AG09319 (cell line): ENCODE results near the gene UBXN2A.

Experiments
- DNase-seq: peaks from one replicate; pipeline ENCODE4 v3.0.0-alpha.2; 2010; ENCODE audit warnings: low read depth; ENCODE audit errors: extremely low read depth
- TF ChIP-seq, protein P1 (sequence below): IDR thresholded peaks from 2 replicates; pipeline ENCODE4 v1.5.1; 2011; ENCODE audit warnings: low read depth, mild to moderate bottlenecking, inconsistent platforms, low read length, moderate library complexity

The UBXN2A gene

DNA sequence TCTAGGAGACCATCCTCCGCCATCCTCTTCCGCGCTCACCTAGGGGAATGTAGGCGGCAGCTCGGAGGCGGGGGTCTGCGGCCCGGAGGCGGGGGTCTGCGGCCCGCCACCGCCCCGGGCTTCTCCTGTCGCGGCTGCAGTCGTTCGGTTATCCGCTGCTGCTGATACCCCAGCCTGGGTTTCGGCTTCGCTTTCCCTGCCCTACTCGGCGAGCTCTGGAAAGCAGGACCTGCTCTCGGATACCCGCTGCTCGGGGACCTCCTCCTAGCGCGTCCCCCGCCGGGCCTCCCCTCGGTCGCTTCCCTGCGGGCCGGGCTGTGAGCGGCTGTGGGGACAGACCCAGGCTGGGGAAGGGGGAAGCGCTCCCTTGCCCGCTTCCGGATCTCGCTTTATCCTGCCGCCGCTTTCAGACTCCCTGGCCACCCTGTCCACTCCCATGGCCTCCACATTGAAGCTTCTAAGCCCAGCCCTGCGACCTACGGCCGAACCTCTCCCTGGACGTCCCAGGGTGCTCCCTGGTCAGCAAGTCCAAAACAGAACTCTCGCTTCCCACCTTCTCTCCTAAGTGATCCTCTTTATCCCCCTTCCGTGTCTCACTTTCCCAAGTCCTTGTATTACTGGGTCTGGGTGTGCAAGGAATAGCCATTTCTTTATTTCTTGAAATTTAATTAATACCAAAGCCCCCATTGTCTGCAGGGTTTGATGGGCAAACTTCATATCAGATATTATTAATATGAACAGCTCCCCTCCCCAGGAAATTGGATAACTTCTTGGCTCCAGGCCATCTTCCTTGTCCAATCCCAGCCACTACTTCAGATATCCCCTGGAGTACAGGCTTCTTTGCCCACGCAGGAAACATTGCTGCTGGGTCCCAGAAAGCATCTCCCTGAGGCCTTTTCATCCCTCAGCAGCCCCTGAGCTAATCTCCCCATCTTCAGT, 110.0 kb downstream of the UBXN2A start:
- DNase-seq = no peak
- TF ChIP-seq, protein P1, sequence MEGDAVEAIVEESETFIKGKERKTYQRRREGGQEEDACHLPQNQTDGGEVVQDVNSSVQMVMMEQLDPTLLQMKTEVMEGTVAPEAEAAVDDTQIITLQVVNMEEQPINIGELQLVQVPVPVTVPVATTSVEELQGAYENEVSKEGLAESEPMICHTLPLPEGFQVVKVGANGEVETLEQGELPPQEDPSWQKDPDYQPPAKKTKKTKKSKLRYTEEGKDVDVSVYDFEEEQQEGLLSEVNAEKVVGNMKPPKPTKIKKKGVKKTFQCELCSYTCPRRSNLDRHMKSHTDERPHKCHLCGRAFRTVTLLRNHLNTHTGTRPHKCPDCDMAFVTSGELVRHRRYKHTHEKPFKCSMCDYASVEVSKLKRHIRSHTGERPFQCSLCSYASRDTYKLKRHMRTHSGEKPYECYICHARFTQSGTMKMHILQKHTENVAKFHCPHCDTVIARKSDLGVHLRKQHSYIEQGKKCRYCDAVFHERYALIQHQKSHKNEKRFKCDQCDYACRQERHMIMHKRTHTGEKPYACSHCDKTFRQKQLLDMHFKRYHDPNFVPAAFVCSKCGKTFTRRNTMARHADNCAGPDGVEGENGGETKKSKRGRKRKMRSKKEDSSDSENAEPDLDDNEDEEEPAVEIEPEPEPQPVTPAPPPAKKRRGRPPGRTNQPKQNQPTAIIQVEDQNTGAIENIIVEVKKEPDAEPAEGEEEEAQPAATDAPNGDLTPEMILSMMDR = no peak

DNA sequence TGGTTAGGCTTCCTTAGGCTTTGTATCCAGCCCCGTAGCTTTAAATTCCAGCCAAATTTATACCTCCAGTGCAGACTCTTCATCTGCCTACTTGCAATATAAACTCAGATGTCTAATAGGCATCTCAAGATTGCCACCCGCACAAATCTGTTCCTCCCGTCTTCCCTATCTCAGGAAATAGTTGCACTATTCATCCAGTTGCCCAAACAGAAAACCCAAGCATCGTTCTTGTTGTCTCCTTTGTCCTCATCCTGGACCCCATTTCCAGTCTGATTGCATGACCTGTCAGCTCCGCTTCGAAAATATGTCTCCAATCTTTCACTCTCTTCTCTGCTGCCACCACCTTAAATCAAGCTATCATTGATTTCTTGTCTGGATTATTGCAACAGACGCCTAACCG, 111.6 kb downstream of the UBXN2A start:
- no peak for DNase-seq

DNA sequence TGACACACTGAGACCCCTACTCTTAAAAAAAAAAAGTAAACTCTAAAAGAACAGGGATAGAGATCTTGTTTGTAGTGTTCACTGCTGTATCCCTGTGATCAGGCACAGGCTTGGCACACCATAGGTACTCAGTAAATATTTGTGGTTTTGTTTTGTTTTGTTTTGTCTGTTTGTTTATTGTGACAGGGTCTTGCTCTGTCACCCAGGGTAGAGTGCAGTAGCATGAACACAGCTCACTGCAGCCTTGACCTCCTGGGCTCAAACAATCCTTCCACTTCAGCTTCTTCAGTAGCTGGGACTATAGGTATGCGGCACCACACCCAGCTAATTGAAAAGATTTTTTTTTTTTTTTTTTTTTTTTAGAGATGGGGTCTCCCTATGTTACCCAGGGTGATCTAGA, 112.7 kb downstream of the UBXN2A start:
- TF ChIP-seq, protein P1 = no peak
- DNase-seq = no peak

More for the DNA sequence above, 111.6 kb downstream of the UBXN2A start:
- TF ChIP-seq, protein P1 = no peak
